GM19239 (cell line): ENCODE data around the gene ADAMTS19.
"Not testable (repeated sequence)": the region's sequence is repeated elsewhere in the genome, so short reads cannot be mapped to it uniquely, and the experiment has no call there.

Experiments
- DNase-seq: peaks from one replicate; pipeline ENCODE4 v3.0.0; 2011; ENCODE audit warnings: low spot score; ENCODE audit not compliant: insufficient read length
- FAIRE-seq: peaks from 2 replicates; lab custom pipeline; 2011; peaks lifted over from hg19 to GRCh38; lab: Jason Lieb, UNC

The ADAMTS19 gene

GRCh38 chr5:129459777-129460671 is at the start of gene ADAMTS19:
Gene ADAMTS19, plus strand, starts transcription at chr5:129460298. Its CDS starts 94 bp downstream, at chr5:129460392.
- DNase-seq (no peak), FAIRE-seq (no peak)

- no peak for FAIRE-seq
- DNase-seq: no peak
Measured at GRCh38 chr5:129410488-129410887, 49.6 kb upstream of the ADAMTS19 start.

GRCh38 chr5:129412721-129413120 is 47.4 kb upstream of the ADAMTS19 start:
- FAIRE-seq: no peak
- no peak for DNase-seq

GRCh38 chr5:129413570-129413969 is 46.5 kb upstream of the ADAMTS19 start:
- FAIRE-seq (no peak), DNase-seq (no peak)

DNA sequence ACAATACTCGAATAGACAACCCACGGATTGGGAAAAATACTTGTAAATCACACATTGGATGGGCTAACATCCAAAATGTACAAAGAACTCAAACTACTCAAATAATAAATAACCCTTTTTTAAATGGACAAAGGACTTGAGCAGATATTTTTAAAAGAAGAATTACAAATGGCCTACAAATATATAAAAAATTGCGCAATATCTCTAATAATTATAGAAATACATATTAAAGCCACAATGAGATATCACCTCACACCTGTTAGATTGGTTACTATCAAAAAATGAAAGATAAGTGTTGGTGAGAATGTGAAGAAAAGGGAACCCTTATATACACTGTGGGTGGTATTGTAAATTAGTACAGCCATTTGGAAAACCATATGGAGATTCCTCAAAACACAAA is 40.8 kb upstream of the ADAMTS19 start:
- FAIRE-seq (no peak), DNase-seq (no peak)

GRCh38 chr5:129425031-129425430 is 35.1 kb upstream of the ADAMTS19 start:
- FAIRE-seq: no peak

GRCh38 chr5:129426071-129426470 is 34.0 kb upstream of the ADAMTS19 start:
- DNase-seq (no peak), FAIRE-seq (no peak)

More at GRCh38 chr5:129425031-129425430, 35.1 kb upstream of the ADAMTS19 start:
- DNase-seq: no peak

DNA sequence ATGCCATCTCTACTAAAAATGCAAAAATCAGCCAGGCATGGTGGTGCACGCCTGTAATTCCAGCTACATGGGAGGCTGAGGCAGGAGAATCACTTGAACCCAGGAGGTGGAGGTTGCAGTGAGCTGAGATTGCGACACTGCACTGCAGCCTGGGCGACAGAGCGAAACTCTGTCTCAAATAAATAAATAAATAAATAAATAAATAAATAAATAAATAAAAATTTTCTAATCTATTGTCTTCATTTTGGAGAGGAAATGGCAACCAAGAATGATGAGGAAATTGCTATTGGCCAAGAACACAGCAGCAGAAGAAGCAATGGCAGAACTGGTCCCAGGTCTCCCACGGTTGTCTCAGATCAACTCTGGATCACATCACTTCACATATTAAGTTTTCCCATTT is 31.5 kb upstream of the ADAMTS19 start:
- not testable (repeated sequence) for DNase-seq, FAIRE-seq

DNA sequence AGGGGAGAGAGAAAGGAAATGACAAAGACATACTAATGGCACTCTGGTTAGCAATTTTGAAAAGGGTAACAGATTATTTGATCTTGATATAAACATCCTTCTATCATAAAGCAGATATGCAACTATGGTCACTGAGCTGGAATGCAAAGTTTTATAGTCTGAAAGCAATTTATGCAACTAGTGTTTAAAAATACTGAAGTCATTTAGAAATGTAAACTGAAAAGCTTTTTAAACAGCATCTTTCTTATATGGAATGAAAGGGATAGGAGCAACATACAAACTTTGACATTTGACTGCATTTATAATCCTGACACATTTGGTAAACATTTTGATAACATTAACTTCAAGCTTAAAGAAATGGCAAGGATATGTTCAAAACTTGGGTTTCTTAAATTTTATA is 28.7 kb upstream of the ADAMTS19 start:
- no peak for DNase-seq
- FAIRE-seq: no peak

GRCh38 chr5:129438322-129438721 is 21.8 kb upstream of the ADAMTS19 start:
- no peak for DNase-seq
- no peak for FAIRE-seq

DNA sequence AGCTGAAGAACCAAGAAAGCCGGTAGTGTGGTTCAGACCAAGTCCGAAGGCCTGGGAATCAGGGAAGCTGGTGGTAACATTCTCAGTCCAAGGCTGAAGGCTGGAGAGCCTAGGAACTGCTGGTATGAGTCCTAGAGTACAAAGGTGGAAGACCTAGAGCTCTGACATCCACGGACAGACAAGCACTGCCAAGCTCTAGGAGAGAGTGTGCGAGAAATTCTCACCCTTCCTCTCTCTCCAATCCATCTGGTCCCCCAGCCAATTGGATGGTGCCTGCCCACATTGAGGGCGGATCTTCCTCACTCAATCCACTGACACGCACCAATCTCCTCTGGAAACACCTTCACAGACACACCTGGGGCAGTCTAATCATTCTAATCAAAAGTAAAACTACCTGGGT is 19.7 kb upstream of the ADAMTS19 start:
- DNase-seq (no peak), FAIRE-seq (no peak)

GRCh38 chr5:129441096-129441495 is 19.0 kb upstream of the ADAMTS19 start:
- DNase-seq (no peak), FAIRE-seq (no peak)

DNA sequence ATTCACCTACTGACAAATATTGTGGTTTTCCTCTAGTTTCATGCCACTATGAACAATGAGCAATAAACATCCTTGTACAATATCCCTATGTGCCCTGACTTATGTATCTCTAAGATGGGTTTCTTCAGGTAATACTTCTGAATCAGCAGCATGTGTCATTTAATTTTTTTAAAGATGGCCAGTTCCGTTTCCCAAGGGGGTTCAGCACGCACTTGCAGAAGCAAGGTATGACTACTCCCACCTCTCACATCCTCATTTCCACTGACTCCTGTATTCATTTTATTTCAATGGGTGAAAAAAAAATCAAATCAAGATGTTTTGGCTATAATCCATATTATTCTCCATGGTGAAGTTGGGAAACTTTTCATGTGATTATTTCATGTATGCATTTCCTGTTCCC is 14.7 kb upstream of the ADAMTS19 start:
- no peak for FAIRE-seq

GRCh38 chr5:129447968-129448367 is 12.1 kb upstream of the ADAMTS19 start:
- FAIRE-seq: no peak

More for the DNA sequence above, 14.7 kb upstream of the ADAMTS19 start:
- no peak for DNase-seq

DNA sequence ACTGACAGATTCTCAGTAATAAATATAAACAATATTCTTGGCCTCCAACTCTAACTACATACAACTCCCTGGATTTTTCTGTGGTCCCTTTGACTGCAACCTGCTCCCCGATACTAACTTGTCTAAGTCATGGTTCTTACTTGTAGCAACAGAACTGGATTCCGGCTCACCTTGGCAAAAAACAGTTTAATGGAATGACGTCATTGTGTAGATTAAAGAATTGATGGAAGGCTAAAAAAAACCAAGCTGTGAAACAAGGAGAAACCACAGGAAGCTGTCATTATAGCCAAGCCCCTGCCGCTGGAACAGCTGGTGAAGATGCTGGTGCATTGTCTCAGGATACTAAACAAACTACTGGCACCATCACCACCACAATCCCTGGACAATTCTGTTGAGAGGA is 11.4 kb upstream of the ADAMTS19 start:
- FAIRE-seq: no peak
- DNase-seq: no peak

More at GRCh38 chr5:129447968-129448367, 12.1 kb upstream of the ADAMTS19 start:
- no peak for DNase-seq

DNA sequence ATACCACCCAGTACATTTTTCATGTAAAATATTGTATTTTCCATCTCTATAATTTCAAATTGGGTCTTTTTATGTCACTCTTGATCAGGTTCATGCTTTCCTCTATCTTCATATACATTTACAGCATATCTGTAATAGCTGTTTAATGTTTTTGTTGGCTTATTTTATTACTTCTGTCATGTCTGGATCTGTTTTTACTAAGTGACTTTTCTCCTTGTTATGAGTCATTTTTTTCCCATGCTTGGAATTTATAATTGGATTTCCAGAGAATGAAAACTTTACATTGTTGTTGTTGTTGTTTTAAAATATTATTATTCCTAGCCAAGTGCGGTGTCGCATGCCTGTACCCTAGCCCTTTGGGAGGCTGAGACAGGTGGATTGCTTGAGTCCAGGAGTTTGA is 5.6 kb upstream of the ADAMTS19 start:
- FAIRE-seq: no peak
- DNase-seq: no peak

- no peak for FAIRE-seq
- no peak for DNase-seq
Measured at GRCh38 chr5:129459450-129459776, 685 bp upstream of the ADAMTS19 start.

DNA sequence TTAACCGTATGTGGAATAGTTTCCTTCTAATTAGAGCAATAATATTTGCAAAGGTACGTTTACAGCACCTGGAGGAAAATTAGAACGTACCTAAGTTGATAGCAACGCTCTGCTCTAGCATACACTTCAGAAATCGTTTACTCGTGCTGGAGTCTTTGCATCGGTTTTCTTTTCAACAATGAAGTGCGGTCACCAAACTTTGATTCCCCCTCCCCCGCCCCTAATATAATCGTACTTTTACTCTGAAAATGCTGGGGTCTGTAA is 506 bp downstream of the ADAMTS19 start:
- no peak for FAIRE-seq
- no peak for DNase-seq

DNA sequence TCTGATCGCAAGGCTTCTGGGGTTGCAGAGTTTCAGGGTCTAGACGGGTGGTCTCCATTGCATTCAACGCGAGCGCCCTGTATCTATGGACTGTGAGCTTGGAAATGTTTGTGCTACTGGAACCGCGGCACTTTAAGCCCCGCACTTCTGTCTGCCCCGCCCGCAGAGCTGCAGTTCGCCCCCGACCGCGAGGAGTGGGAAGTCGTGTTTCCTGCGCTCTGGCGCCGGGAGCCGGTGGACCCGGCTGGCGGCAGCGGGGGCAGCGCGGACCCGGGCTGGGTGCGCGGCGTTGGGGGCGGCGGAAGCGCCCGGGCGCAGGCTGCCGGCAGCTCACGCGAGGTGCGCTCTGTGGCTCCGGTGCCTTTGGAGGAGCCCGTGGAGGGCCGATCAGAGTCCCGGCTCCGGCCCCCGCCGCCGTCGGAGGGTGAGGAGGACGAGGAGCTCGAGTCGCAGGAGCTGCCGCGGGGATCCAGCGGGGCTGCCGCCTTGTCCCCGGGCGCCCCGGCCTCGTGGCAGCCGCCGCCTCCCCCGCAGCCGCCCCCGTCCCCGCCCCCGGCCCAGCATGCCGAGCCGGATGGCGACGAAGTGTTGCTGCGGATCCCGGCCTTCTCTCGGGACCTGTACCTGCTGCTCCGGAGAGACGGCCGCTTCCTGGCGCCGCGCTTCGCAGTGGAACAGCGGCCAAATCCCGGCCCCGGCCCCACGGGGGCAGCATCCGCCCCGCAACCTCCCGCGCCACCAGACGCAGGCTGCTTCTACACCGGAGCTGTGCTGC is 1.0 kb downstream of the ADAMTS19 start:
- FAIRE-seq (no peak), DNase-seq (no peak)

DNA sequence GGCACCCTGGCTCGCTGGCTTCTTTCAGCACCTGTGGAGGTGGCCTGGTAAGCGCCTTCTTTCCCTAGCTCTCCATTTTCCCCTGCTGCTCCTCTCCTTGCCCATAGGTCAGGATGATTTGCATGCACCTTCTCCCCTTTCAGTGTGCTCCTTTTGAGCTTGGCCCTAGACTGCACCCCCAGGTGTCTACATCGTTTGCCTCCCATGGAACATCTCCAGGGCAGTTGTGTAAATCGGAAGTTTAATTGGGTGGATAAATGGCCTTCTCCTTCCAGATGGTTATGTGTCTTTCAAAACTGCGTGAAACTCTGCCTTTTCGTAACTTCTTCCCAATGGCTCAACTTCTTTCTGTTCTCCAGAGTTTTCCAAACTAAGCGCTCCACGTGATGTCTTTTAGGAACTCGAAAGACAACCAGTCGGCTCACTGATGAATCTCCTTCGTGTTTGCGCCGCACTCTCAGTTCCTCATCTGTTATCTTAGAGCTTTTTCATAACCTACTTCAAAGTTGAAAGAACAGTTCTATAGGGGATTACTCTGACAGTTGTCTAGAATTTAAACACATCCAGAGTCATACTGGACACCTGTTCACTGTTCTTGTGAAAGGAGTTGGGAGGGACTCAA is 1.7 kb downstream of the ADAMTS19 start:
- DNase-seq (no peak), FAIRE-seq (no peak)

- no peak for FAIRE-seq
- DNase-seq: no peak
Measured at GRCh38 chr5:129465776-129466344, 5.8 kb downstream of the ADAMTS19 start.
